OCI-LY3 (cell line): ENCODE results near the gene LRRC19.

Experiments used
- H2AFZ ChIP-seq: fragments of 200-600, 300-600 bp; shearing (Covaris generic); 2 replicates; pipeline ENCODE4 v1.6.0; 2014; ENCODE audit warnings: antibody characterized with exemption, low read depth, low read length
- H3K27ac ChIP-seq: fragments of 200-600, 300-600 bp; sonication (generic); 2 replicates; pipeline ENCODE4 v1.5.1; 2014; ENCODE audit warnings: mild to moderate bottlenecking, low read length, moderate library complexity, mixed read lengths
- H3K27me3 ChIP-seq: fragments of 200-600, 300-600 bp; sonication (generic); 2 replicates; pipeline ENCODE4 v1.6.1; 2014; ENCODE audit warnings: low read depth, low read length, mixed read lengths
- H3K36me3 ChIP-seq: fragments of 200-600, 300-600 bp; sonication (generic); replicated peaks from 2 replicates; pipeline ENCODE3; 2014; ENCODE audit warnings: low read depth, low read length, mixed read lengths
- H3K4me1 ChIP-seq: fragments of 300-600, 200-600 bp; sonication (generic); 2 replicates; pipeline ENCODE4 v1.6.1; 2014; ENCODE audit warnings: low read length, mixed read lengths
- H3K4me2 ChIP-seq: fragments of 200-600, 300-600 bp; sonication (generic); 2 replicates; pipeline ENCODE4 v1.6.1; 2014; ENCODE audit warnings: low read length, mixed read lengths
- H3K4me3 ChIP-seq: fragments of 300-600, 200-600 bp; sonication (generic); 2 replicates; pipeline ENCODE4 v1.5.1; 2014; ENCODE audit warnings: antibody characterized with exemption, mild to moderate bottlenecking, low read length, moderate library complexity
- H3K79me2 ChIP-seq: fragments of 300-600, 200-600 bp; shearing (Covaris generic); 2 replicates; pipeline ENCODE4 v1.6.1; 2014; ENCODE audit warnings: mild to moderate bottlenecking, low read length, mixed read lengths
- H3K9ac ChIP-seq: fragments of 300-600, 200-600 bp; shearing (Covaris generic); 2 replicates; pipeline ENCODE4 v1.6.0; 2014; ENCODE audit warnings: mild to moderate bottlenecking, low read length, moderate library complexity
- H3K9me3 ChIP-seq: fragments of 200-600, 300-600 bp; shearing (Covaris generic); 2 replicates; pipeline ENCODE4 v1.6.1; 2014; ENCODE audit warnings: low read length, mixed read lengths; ENCODE audit not compliant: insufficient read depth
- H4K20me1 ChIP-seq: fragments of 200-600, 300-600 bp; sonication (generic); 2 replicates; pipeline ENCODE4 v1.6.1; 2016; ENCODE audit warnings: low read length, mixed read lengths; ENCODE audit not compliant: insufficient read depth
- EZH2phosphoT487 ChIP-seq: fragments of 200-600 bp; shearing (Covaris generic); IDR thresholded peaks from 2 replicates; pipeline ENCODE4 v1.6.1; 2018; ENCODE audit warnings: antibody characterized with exemption, mixed run types, low read depth
- TF ChIP-seq, protein P1 (sequence below): fragments of 200-600, 300-600 bp; sonication (generic); IDR thresholded peaks from 2 replicates; pipeline ENCODE4 v1.5.1; 2014; ENCODE audit warnings: antibody characterized with exemption, low read length, low read depth

The LRRC19 gene

DNA sequence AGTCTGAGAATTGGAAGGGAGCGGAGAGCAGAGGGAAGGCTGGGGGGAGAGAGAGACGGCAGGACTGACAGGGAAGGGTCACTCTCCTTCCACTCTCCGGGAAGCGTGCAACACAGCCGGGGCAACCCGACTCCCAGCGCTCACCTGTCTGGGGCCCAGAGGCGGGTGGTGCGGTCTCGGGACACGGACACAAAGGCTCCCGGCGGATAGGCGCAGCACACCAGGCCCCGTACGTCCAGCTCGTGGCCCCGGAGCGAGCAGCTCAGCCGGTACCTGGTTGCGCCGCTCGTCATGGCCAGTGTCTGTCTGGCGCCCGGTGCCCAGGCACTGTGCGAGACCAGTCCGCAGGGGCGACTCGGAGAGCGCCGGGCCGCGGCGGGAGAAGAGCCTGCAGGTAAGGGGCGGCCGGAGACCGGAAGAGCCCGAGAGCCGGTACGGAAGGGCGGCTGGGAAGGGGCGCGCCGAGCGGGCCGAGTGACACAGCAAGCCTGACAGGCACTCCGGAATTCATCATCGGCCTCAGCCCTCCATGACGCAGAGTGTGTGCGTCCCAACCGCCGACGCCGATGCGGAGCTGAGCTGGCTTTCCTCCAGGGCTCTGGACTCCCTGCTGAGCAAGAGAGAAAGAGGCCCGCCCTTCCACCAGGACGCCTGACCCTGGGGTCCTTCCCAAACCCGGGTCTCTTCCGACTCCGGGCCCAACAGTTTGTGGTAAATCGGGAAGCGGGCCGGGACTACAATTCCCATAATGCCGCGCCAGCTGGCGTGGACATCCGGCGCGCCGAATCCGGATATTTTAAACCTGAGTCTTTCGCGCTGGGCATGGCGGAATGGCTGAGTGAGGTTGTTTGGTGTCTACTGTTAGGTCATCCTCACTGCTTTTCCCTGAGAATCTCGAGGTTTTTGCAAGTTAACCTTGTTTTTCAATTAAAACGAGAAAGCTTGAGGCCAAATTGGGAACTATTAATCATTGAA lies 58.4 kb downstream of the LRRC19 start, which contains the start of gene PLAA:
TSS of gene PLAA (minus strand) at position 490 of the 975 bp plus-strand sequence. CDS start at position 293, 197 bp downstream.
- Histone ChIP-seq H3K27me3 (no peaks in the 10 kb centered on the region), H2AFZ (peak within 1 kb of the TSS; percentile 96), H3K4me3 (peak within 1 kb of the TSS; percentile 91), H3K9me3 (no peaks in the 10 kb centered on the region), H4K20me1 (0 out of 2 replicates have a peak, but pooled peaks cover under 1% of the 10 kb centered on the region), H3K4me2 (peak within 1 kb of the TSS; percentile 95), H3K79me2 (peaks cover 54% of the 10 kb centered on the region), H3K9ac (peak within 1 kb of the TSS; percentile 93), H3K27ac (peak within 1 kb of the TSS; percentile 77), H3K4me1 (peaks cover 16% of the 10 kb centered on the region), H3K36me3 (peaks cover 7% of the 10 kb centered on the region)
- TF ChIP-seq, protein P1, sequence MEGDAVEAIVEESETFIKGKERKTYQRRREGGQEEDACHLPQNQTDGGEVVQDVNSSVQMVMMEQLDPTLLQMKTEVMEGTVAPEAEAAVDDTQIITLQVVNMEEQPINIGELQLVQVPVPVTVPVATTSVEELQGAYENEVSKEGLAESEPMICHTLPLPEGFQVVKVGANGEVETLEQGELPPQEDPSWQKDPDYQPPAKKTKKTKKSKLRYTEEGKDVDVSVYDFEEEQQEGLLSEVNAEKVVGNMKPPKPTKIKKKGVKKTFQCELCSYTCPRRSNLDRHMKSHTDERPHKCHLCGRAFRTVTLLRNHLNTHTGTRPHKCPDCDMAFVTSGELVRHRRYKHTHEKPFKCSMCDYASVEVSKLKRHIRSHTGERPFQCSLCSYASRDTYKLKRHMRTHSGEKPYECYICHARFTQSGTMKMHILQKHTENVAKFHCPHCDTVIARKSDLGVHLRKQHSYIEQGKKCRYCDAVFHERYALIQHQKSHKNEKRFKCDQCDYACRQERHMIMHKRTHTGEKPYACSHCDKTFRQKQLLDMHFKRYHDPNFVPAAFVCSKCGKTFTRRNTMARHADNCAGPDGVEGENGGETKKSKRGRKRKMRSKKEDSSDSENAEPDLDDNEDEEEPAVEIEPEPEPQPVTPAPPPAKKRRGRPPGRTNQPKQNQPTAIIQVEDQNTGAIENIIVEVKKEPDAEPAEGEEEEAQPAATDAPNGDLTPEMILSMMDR, result 0 out of 2 replicates have a peak, but pooled peaks have one; percentile 5
- TF ChIP-seq EZH2phosphoT487, result no peak

DNA sequence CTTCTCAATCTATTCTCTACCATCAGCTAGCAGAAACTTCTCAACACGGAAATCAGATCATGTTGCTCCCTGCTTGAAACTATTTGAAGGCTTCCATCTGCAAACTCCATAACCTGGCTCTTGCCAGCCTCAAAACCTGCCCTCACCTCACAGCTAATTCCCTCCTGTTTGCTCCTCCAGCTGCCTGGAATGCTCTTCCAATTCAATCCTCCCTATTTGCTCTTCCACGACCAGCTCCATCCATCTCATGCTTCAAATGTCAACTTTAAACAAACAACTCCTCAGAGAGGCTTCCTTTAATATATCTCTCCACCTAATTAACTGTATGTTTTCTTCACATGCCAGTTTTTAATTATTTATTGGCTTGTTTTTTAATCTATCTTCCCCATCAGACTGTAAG lies 59.9 kb downstream of the LRRC19 start:
- Histone ChIP-seq H3K4me1 (peaks cover 16% of the 10 kb centered on the region), H2AFZ (no peak overlapping the region), H3K9me3 (no peaks in the 10 kb centered on the region), H3K27ac (no peak overlapping the region), H3K27me3 (no peaks in the 10 kb centered on the region), H4K20me1 (0 out of 2 replicates have a peak, but pooled peaks cover 9% of the 10 kb centered on the region), H3K79me2 (peaks cover 68% of the 10 kb centered on the region), H3K4me2 (peak overlapping the region; percentile 88), H3K36me3 (peaks cover 7% of the 10 kb centered on the region), H3K9ac (peak overlapping the region; percentile 93), H3K4me3 (peak overlapping the region; percentile 91)
- no peak for TF ChIP-seq EZH2phosphoT487
- TF ChIP-seq, protein P1, result no peak
